Activated naive CD8-positive, alpha-beta T cell treated with anti-CD3 and anti-CD28 coated beads for 36 hours (primary cell): ENCODE results near the gene CD4. TPM values are rescaled to one million over a fixed set of nuclear protein-coding genes. Genes with fewer than 3 reads are reported as not detected.

ENCODE experiments used
- DNase-seq: peaks from one replicate; pipeline ENCODE4 v3.0.0; 2021
- H3K27ac Mint-ChIP-seq: one replicate; pipeline ENCODE4 v1.8.0; 2022; ENCODE audit warnings: mild to moderate bottlenecking, moderate library complexity, mixed read lengths
- H3K27me3 Mint-ChIP-seq: one replicate; pipeline ENCODE4 v1.8.0; 2022; ENCODE audit warnings: mild to moderate bottlenecking, mixed read lengths
- H3K36me3 Mint-ChIP-seq: one replicate; pipeline ENCODE4 v1.8.0; 2021; ENCODE audit warnings: mild to moderate bottlenecking, mixed read lengths
- H3K4me1 Mint-ChIP-seq: one replicate; pipeline ENCODE4 v1.8.0; 2021; ENCODE audit warnings: mixed read lengths
- H3K4me3 Mint-ChIP-seq: one replicate; pipeline ENCODE4 v1.8.0; 2022; ENCODE audit warnings: mild to moderate bottlenecking, moderate library complexity, mixed read lengths
- H3K9me3 Mint-ChIP-seq: one replicate; pipeline ENCODE4 v1.8.0; 2022; ENCODE audit warnings: mixed read lengths
- total RNA-seq, 2 experiments: library from RNA; stranded (reverse); gene quantifications; one replicate each; pipeline ENCODE4 v1.2.3, GENCODE V29; 2021

The CD4 gene
- total RNA-seq, 2 experiments from 2014 or later = 2.2 to 2.5 TPM

DNA sequence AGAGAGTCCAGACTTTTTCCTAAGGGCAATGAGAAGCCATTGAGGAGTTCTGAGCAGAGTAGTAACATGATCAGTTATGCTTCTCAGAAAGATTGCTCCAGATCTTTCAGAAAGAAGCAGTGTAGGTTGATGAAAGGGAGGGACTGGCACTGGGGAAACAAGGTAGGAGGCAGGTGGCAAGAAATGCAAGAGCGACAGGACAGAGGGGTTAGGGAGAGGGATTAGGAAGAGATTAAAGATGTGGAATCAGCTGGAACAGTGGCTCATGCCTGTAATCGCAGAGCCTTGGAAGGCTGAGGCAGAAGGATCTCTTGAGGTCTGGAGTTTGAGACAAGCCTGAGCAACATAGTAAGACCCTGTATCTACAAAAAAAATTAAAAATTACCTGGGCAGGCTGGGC lies 58.3 kb downstream of the CD4 start:
- H3K4me3 Mint-ChIP-seq = no peak overlapping the region
- H3K4me1 Mint-ChIP-seq = peaks cover 17% of the 10 kb centered on the region
- no peak for DNase-seq
- peaks cover 20% of the 10 kb centered on the region for H3K36me3 Mint-ChIP-seq
- H3K9me3 Mint-ChIP-seq = no peaks in the 10 kb centered on the region
- H3K27me3 Mint-ChIP-seq = no peaks in the 10 kb centered on the region
- no peak overlapping the region for H3K27ac Mint-ChIP-seq

DNA sequence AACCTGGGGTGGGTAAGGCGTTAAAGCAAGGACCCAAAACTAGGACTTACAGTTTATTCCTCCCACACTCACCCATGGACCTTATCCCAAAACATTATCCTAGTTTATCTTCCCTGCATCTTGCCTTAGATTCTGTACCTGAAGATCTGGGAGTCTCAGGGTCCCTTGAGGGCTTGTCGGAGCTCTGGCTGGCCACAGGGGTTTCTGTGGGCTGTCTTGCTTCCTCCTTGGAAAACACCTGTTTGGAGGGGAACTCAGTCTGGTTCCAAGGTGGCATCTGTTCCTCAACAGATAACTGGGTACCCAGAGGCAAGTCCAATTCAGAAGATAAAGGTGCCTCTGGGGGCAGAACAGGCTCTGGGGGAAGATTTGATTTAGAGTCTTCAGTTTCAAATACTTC lies 60.1 kb downstream of the CD4 start:
- no peak for DNase-seq
- Mint-ChIP-seq H3K4me3 (peak overlapping the region; percentile 97), H3K36me3 (peaks cover 23% of the 10 kb centered on the region), H3K4me1 (peaks cover 27% of the 10 kb centered on the region), H3K9me3 (no peaks in the 10 kb centered on the region), H3K27ac (no peak overlapping the region), H3K27me3 (no peaks in the 10 kb centered on the region)

DNA sequence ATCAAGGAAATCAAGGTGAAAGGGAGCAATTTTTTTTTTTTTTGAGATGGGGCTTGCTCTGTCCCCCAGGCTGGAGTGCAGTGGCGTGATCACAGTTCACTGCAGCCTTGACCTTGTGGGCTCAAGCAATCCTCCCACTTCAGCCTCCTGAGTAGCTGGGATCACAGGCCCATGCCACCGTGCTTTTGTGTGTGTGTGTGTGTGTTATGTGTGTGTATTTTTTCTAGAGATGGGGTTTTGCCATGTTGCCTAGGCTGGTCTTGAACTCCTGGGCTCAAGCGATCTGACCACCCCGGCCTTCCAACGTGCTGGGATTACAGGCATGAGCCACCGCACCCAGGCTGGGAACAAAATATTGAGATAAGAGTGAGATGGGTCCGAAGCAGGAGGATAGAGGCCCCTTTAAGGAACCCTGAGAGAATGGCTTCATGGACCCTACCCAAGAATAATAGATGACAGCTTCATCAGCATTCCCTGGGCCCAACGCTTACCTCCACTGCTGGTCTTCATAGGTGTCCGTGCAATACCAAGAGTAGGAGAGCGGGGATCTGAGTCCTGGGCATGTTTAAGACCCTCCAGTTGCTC lies 60.7 kb downstream of the CD4 start:
- peaks cover 29% of the 10 kb centered on the region for H3K4me1 Mint-ChIP-seq
- H3K4me3 Mint-ChIP-seq = peak overlapping the region; percentile 97
- peaks cover 21% of the 10 kb centered on the region for H3K36me3 Mint-ChIP-seq
- H3K9me3 Mint-ChIP-seq = no peaks in the 10 kb centered on the region
- DNase-seq = no peak
- no peaks in the 10 kb centered on the region for H3K27me3 Mint-ChIP-seq
- H3K27ac Mint-ChIP-seq = no peak overlapping the region

DNA sequence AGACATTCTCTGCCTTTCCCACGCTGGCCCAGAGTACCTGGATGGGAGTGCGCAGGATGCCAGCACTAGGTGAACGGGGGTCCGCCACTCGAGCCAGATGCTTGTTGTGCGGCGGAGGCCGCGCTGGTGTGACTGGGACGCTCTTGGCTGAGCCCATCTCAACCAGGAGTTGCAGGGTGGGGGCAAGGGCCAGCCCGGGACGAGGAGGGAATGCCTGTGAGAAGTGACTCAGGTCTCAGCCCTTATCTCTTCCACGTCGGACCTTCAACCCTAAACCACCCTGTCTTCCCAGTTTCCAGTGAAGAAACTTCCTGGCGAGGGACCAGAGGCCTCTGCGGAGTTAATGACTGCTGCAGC lies 61.4 kb downstream of the CD4 start:
- H3K27ac Mint-ChIP-seq = peak overlapping the region; percentile 95
- H3K27me3 Mint-ChIP-seq = no peaks in the 10 kb centered on the region
- no peaks in the 10 kb centered on the region for H3K9me3 Mint-ChIP-seq
- H3K36me3 Mint-ChIP-seq = peaks cover 21% of the 10 kb centered on the region
- no peak for DNase-seq
- peaks cover 29% of the 10 kb centered on the region for H3K4me1 Mint-ChIP-seq
- peak overlapping the region; percentile 97 for H3K4me3 Mint-ChIP-seq

DNA sequence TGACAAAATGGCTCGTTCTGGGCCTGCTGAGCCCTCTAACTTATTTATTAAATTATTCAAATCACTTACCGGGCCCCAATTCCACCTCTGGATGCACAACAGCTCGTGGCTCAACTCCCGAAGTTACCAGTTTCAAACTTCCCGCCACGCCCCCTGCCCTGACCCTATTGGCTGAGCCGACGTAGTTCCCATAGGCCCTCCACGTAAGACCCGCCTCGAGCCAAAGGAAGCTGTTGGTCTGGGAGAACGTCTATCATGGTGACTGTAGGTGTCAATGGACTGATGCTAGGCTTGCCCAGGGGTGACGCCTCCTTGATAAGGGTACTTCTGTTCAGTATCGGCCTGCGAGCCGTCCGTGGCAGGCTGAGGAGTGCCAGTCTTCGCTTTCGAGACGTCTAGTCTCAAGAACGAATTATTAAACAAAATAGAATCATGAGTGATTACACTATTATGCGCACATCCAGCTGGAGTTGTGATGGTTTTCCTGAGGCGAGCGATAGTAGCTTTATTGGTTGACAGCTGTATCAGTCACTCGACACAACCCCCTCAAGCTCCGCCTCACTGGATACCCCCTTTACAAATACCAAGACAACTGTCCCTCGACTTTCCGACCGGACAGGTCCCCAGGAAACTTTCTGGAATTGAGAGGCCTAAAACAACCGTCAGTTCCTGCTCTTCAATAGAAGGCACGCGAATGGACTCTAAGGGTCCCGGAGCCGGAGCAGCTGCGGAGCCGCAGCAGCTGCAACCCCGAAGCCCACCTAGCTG lies 62.0 kb downstream of the CD4 start, which contains the start of gene CDCA3:
CDCA3 (minus strand) TSS at position 134 of the 768 bp plus-strand sequence. CDS start 334 bp downstream, outside the sequence.
- H3K4me3 Mint-ChIP-seq = peak within 1 kb of the TSS; percentile 97
- peaks cover 22% of the 10 kb centered on the region for H3K36me3 Mint-ChIP-seq
- peak within 1 kb of the TSS; percentile 95 for H3K27ac Mint-ChIP-seq
- H3K9me3 Mint-ChIP-seq = no peaks in the 10 kb centered on the region
- no peaks in the 10 kb centered on the region for H3K27me3 Mint-ChIP-seq
- DNase-seq = peak; percentile 91
- peaks cover 29% of the 10 kb centered on the region for H3K4me1 Mint-ChIP-seq

DNA sequence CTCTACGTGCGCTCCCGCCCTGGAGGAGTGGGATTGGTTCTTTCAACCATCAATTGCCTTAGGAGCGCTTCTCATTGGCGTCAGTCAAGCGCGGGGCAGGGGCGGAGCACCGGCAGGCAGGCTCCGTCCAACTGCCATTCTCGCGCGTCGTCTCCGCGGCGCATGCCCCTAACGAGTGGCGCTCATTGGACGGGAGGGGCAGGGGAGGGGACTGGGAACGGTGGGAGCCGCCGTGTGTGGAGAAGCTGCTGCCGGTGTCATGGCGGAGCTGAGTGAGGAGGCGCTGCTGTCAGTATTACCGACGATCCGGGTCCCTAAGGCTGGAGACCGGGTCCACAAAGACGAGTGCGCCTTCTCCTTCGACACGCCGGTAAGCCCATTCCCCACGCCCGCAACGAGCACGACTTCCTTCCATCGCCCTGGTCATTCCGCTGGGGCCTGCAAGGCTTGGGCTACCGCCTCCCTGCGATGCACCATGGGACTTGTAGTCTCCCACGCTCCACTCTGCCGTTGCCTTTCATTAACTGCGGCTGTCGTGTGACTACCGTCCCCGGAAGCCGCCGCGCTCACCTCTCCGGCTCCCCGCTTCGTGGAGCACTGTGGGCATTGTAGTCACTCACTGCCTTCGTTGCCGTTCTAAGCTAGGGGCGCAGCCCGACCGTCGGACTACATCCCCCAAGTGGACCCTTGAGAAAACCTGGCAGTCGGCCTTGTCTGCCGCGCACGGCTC lies 62.8 kb downstream of the CD4 start, which contains the start of gene USP5:
USP5 (plus strand) TSS at position 230 of the 730 bp plus-strand sequence; CDS start at position 260, 30 bp downstream.
- Mint-ChIP-seq H3K27ac (peak within 1 kb of the TSS; percentile 95), H3K9me3 (no peaks in the 10 kb centered on the region), H3K36me3 (peaks cover 20% of the 10 kb centered on the region), H3K27me3 (no peaks in the 10 kb centered on the region), H3K4me1 (peaks cover 29% of the 10 kb centered on the region), H3K4me3 (peak within 1 kb of the TSS; percentile 97)
- DNase-seq = peak; percentile 99

DNA sequence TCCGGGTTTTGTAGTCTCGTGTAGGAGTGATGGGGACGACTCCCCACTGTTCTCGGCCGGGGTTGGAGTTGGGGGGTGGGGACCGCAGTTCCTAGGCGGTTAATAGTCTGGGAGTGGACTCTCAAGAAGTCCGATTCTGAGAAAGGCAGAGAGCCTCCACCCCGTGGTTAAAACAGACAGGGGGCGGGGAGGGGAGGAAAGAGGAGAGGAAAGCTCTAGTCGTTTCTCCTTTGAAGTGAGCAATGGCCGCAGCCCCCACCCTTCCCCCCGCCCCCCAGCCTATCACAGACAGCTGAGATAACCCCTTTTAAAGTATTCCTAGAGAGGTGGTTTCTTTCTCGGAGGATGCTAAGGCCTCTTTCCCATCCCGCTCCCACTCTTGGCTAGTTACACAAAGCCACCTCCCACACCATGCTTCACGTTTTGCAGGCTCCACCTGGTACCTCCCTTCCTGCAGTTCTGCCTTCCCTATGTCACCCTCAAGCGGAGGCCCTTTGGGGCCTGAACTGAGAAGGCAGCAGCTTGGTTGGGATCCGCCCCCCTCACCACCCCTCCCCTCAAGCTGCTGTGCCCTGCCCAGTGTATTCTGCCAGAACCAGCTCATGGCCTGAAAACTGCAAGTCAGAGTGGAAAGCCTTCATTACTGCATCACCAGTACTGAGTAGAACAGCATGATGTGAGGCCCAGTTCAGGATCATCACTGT lies 63.5 kb downstream of the CD4 start:
- peak; percentile 72 for DNase-seq
- Mint-ChIP-seq H3K36me3 (peaks cover 24% of the 10 kb centered on the region), H3K27ac (peak overlapping the region; percentile 95), H3K4me3 (peak overlapping the region; percentile 97), H3K9me3 (no peaks in the 10 kb centered on the region), H3K4me1 (peaks cover 29% of the 10 kb centered on the region), H3K27me3 (no peaks in the 10 kb centered on the region)

DNA sequence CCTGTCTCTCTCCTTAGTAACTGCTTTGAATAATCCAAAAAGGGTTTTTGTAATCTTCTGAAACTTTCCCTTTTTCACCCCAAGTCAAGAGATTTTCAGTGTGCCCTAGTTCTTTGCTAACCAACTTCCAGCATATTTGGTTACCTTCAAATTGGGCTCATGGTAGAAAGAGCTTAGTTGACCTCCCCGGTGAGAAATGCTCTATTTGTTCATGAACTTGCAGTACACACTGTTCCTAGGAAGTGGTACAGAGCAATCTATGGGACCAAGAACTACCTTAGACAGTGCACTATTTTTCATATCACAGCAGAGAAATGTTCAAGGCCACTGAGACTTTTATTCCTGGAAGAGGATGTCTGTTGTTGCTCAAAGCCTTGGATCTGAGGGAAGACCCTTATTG lies 64.3 kb downstream of the CD4 start:
- Mint-ChIP-seq H3K4me1 (peaks cover 29% of the 10 kb centered on the region), H3K27ac (peak overlapping the region; percentile 95), H3K4me3 (peak overlapping the region; percentile 97), H3K36me3 (peaks cover 24% of the 10 kb centered on the region), H3K9me3 (no peaks in the 10 kb centered on the region), H3K27me3 (no peaks in the 10 kb centered on the region)
- DNase-seq = no peak

DNA sequence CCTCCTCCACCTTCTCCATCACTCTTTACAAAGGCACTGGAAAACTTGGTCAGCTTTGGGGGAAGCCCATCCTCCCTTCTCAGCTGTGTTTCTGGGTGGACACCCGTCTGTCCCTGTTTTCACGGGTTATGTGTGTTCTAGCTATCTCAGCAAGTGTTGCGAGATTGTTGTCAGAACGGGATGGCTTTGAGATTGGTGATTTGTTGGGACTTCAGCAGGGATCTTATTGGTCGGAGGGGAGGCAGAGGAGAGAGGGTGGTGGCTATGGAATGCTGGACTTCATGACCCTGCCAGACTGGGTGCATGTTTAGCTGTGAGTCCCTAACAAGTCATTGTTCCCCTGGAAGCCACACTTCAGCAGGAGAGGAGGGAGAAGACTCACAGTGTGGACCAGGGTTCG lies 64.7 kb downstream of the CD4 start:
- H3K27ac Mint-ChIP-seq = peak overlapping the region; percentile 95
- DNase-seq = no peak
- no peaks in the 10 kb centered on the region for H3K27me3 Mint-ChIP-seq
- H3K4me3 Mint-ChIP-seq = peak overlapping the region; percentile 97
- H3K4me1 Mint-ChIP-seq = peaks cover 29% of the 10 kb centered on the region
- H3K36me3 Mint-ChIP-seq = peaks cover 25% of the 10 kb centered on the region
- H3K9me3 Mint-ChIP-seq = no peaks in the 10 kb centered on the region

DNA sequence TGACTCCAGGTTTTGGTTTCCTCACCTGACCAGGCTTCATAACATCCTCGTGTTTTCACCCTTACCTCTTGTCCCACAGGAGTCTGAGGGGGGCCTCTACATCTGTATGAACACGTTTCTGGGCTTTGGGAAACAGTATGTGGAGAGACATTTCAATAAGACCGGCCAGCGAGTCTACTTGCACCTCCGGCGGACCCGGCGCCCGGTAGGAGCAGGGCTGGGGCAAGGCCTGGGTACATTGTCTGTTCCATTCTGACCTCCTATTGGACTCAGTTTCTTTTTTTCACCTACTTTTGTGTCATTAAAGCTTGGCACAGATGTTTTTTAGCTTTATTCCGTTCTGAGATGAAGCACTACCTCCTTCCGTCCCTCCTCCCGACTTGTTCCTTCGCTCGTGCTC lies 66.0 kb downstream of the CD4 start:
- peaks cover 26% of the 10 kb centered on the region for H3K36me3 Mint-ChIP-seq
- no peaks in the 10 kb centered on the region for H3K9me3 Mint-ChIP-seq
- no peak overlapping the region for H3K27ac Mint-ChIP-seq
- H3K4me1 Mint-ChIP-seq = peaks cover 18% of the 10 kb centered on the region
- DNase-seq = no peak
- H3K4me3 Mint-ChIP-seq = no peak overlapping the region
- no peaks in the 10 kb centered on the region for H3K27me3 Mint-ChIP-seq

DNA sequence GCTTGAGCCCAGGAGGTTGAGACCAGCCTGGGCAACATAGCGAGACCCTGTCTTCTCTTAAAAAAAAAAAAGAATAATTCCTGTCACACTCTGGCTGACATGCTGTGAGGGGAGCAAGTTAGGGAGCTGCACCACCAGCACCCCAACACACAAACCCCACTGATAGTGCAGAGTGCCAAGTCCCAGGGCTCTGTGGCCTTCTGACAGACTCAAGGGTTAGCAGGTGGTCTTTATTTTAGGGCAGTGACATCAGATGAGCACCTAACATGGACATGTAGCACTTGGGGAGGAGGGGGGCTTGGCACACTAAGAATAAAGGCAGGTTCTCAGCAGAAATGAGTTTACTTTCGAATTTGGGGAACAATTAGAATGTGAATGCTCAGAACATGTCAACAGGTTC lies 69.5 kb downstream of the CD4 start:
- Mint-ChIP-seq H3K9me3 (no peaks in the 10 kb centered on the region), H3K27me3 (no peaks in the 10 kb centered on the region), H3K36me3 (peaks cover 39% of the 10 kb centered on the region), H3K27ac (no peak overlapping the region), H3K4me1 (peaks cover 7% of the 10 kb centered on the region), H3K4me3 (no peak overlapping the region)
- no peak for DNase-seq

DNA sequence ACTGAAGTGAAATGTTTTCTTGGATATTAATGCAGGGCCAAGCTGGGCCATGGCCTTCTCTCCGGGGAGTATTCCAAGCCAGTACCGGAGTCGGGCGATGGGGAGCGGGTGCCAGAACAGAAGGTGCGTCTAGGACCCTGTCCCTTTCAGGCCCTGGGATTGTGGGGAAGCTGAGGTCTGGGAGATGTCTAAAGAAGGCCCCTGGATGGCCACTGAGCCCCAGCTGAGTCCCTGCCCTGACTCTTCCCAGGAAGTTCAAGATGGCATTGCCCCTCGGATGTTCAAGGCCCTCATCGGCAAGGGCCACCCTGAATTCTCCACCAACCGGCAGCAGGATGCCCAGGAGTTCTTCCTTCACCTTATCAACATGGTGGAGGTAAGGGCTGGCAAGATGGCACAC lies 70.8 kb downstream of the CD4 start:
- no peak for DNase-seq
- no peak overlapping the region for H3K27ac Mint-ChIP-seq
- peaks cover 42% of the 10 kb centered on the region for H3K36me3 Mint-ChIP-seq
- H3K4me3 Mint-ChIP-seq = no peak overlapping the region
- H3K9me3 Mint-ChIP-seq = no peaks in the 10 kb centered on the region
- H3K4me1 Mint-ChIP-seq = no peaks in the 10 kb centered on the region
- no peaks in the 10 kb centered on the region for H3K27me3 Mint-ChIP-seq

DNA sequence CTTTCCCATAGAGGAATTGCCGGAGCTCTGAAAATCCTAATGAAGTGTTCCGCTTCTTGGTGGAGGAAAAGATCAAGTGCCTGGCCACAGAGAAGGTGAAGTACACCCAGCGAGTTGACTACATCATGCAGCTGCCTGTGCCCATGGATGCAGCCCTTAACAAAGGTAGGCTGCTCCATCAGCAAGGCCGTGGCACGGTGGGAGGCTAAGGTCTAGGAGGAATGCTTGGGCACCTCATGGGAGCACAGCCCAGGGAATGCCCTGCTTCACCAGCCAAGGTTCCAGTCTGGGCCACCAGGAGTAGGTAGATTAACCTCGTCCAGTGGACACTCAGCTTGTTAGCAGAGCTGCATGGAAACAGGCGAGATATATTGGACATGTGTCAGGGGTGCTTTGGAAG lies 71.6 kb downstream of the CD4 start:
- no peak overlapping the region for H3K27ac Mint-ChIP-seq
- peaks cover 5% of the 10 kb centered on the region for H3K4me1 Mint-ChIP-seq
- H3K9me3 Mint-ChIP-seq = no peaks in the 10 kb centered on the region
- DNase-seq = no peak
- H3K4me3 Mint-ChIP-seq = no peak overlapping the region
- no peaks in the 10 kb centered on the region for H3K27me3 Mint-ChIP-seq
- peaks cover 38% of the 10 kb centered on the region for H3K36me3 Mint-ChIP-seq

DNA sequence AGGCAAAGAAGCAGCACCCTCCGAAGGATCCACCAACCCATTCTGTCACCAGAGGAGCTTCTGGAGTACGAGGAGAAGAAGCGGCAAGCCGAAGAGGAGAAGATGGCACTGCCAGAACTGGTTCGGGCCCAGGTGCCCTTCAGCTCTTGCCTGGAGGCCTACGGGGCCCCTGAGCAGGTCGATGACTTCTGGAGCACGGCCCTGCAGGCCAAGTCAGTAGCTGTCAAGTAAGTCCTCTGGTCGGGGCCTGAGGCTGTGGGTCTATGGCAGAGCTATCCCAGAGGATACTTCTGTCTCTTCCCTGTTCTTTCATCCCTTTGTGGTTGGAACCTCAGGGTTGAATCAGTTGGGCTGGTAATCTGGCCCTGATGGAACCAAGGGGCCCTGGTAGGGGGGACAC lies 72.1 kb downstream of the CD4 start:
- DNase-seq = no peak
- Mint-ChIP-seq H3K9me3 (no peaks in the 10 kb centered on the region), H3K4me3 (no peak overlapping the region), H3K27me3 (no peaks in the 10 kb centered on the region), H3K27ac (no peak overlapping the region), H3K36me3 (peaks cover 38% of the 10 kb centered on the region), H3K4me1 (peaks cover 10% of the 10 kb centered on the region)

DNA sequence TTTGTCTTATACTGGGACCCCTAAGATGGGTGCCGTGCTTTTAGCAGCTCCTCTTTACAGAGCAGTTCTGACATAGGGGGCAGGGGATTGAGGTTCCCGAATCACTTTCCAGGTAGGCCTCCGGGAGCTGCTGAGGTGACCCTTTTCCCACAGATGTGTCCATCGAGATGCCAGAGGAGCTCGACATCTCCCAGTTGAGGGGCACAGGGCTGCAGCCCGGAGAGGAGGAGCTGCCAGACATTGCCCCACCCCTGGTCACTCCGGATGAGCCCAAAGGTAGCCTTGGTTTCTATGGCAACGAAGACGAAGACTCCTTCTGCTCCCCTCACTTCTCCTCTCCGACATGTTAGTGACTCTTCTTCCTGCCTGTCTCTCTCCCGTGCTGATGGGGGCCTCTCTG lies 73.7 kb downstream of the CD4 start:
- Mint-ChIP-seq H3K27ac (no peak overlapping the region), H3K4me3 (no peak overlapping the region), H3K9me3 (no peaks in the 10 kb centered on the region), H3K36me3 (peaks cover 36% of the 10 kb centered on the region), H3K4me1 (peaks cover 18% of the 10 kb centered on the region), H3K27me3 (no peaks in the 10 kb centered on the region)
- DNase-seq = no peak
